Stimulated activated CD4-positive, alpha-beta T cell treated with anti-CD3 and anti-CD28 coated beads, TNF-alpha, amount 100 ng/mL, for 48 hours (primary cell): ENCODE results near the gene RSF1.

Experiments used
- DNase-seq, 3 donors: peaks; one replicate each; pipeline ENCODE4 v3.0.0-alpha.2; 2020; ENCODE audit warnings: low read depth in 3 of 3

The RSF1 gene

DNA sequence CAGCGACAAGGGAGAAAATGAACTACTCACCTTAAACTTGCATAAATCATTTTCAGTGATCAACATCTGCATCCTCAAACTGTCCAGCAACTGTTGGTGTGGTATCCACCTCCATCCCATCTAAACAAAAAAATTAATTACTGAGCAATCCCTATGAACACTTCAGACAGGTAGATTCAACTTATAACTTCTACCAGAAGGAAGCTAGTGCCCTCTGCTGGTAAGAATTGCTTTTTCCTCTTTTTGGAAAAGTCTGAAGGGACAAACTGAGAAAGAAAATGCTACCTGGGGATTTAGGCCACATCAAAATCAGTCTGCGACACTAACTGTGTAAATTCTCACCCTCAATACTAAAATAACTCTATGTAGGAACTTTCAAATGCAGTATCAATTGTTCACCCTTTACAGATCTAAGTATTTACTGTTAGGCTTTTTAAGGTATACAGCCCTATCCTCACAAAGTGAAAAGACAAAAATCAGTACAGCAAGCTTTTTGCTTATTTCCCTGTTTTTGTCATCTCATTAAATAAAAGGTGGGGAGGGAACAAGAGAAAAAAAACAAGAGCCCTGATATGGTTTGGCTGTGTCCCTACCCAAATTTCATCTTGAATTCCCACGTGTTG is 200.8 kb downstream of the RSF1 start:
- peak in 1 of 3 donors; percentile 15 for DNase-seq

DNA sequence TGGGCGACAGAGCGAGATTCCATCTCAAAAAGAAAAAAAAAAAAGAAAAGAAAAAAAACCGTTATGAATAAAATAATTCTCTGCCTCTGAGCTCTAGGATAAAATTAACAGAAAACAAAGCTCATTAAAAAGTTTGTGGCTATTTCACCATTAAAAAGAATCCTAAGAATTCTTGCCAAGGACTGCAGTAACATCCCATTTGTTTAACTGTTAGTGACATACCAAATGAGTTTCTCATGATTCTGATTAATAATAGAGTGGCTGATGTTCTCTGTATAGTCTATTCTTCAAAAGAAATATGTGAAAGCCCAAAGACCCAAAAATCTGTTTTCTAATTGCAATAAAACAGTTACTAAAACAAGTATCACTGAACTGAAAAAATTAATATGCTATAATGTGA is 202.6 kb downstream of the RSF1 start:
- DNase-seq = no peak

DNA sequence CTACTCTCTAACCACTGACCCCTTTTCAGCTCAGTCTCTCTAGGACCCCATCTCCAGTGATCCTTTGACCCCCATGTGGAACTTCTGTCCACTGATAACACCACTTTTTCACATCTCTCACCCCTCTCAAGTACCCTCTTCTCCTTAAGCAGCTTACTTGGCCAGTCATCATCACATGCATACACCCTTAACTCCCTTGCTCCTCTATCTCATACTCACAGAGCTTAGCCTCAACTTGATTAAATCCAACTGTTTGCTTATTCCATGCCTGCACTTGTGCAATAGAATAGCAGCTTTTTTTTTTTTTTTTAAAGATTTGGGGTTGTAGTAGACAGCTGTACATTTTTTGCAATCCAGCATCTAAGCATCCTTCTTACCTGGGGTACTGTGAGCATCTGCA is 208.6 kb downstream of the RSF1 start:
- no peak for DNase-seq
